Mucosa of gallbladder (tissue), 1 donor: Measurements from ENCODE around the gene GRIK4. TPM values are rescaled to one million over a fixed set of nuclear protein-coding genes. Genes with fewer than 3 reads are reported as not detected.

ENCODE experiments used
- DNase-seq: peaks from one replicate; pipeline ENCODE4 v3.0.0-alpha.2; 2020; ENCODE audit warnings: low spot score
- total RNA-seq: library from RNA; stranded (reverse); gene quantifications from one replicate; pipeline ENCODE4 v1.2.1, GENCODE V29; 2021
- donor health status: DM: no; HTN: no; CAD: no.

GRIK4 gene
- total RNA-seq, 1 donor from 2014 or later, result 2.9 TPM

GRCh38 chr11:120912504-120912903 lies 401.0 kb downstream of the GRIK4 start:
- DNase-seq, result no peak

- DNase-seq, result no peak
Observed at GRCh38 chr11:120912915-120913314, 401.4 kb downstream of the GRIK4 start.

- no peak for DNase-seq
Observed at GRCh38 chr11:120914021-120914420, 402.5 kb downstream of the GRIK4 start.

DNA sequence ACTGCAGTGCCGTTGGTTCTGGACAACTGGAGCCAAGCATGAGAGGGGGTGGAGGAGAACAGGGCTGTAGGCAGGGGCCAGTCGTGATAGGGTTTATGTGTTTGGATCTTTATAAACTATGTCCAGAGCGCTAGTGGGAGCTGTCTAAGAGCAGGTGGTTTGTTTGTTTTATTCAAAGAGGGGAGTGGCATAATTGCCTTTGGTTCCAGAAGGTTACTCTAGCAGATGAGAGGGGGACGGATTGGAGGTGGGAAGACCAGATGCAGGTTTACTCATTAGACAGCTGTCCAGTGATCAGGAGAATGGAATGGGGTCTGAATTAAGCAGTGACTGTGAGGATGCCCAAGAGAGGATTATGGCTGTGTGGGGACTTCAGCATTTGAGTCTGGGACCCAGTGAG lies 403.1 kb downstream of the GRIK4 start:
- no peak for DNase-seq

DNA sequence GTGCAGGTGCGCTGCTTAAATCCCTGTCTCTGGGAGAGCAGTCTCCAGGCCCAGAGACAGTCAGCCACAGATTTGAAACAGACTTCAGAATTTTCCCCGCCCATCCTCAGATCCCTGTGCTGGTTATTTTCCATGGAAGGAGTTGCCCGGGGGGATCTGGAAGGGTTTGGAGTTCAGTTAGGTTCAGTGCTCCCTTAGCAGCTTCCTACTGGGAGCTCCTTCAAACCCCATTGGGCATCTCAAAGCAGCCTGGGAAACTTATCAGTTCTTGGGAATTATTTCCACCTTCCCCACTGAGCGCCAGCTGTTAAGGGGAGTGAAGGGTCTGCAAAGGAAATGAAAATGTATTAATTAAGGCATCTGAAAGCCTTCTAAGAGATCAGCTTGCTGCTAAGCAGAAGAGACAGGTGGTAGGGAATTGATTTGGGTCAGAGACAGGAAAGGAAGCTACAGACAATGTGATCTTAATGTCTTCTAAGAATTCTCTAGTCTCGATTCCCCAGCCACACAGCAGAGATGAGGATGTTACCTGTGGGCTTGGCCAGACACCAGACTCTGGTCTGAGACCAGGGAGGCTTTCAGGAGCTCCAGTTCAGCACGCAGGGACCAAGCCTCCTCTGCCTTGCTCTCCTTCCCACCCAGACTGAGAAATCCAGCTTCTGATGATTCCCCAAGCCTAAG lies 406.2 kb downstream of the GRIK4 start:
- no peak for DNase-seq

GRCh38 chr11:120918257-120918656 lies 406.7 kb downstream of the GRIK4 start:
- no peak for DNase-seq

GRCh38 chr11:120919045-120919444 lies 407.5 kb downstream of the GRIK4 start:
- DNase-seq, result no peak

GRCh38 chr11:120919566-120919965 lies 408.0 kb downstream of the GRIK4 start:
- no peak for DNase-seq

GRCh38 chr11:120923866-120924508 lies 412.4 kb downstream of the GRIK4 start:
- no peak for DNase-seq

DNA sequence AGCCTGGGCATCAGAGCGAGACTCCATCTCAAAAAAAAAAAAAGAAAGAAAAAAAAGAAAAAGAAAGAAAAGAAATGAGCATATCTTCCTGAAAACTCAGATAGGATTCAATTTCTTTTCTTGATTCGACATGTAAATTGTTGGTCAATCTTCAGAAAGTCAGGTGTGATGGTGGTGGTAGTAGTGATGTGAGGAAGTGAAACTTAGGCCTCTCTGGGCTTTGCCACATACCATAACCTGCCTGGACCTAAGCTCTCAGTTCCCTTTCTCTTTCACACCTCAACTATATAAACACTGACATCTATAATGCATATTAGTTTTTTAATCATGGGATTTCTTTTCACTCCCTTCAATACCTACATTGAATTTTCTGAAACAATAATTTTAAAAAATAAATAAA lies 414.4 kb downstream of the GRIK4 start:
- DNase-seq, result no peak

GRCh38 chr11:120928627-120929026 lies 417.1 kb downstream of the GRIK4 start:
- DNase-seq, result no peak

GRCh38 chr11:120929090-120929489 lies 417.5 kb downstream of the GRIK4 start:
- DNase-seq, result no peak

DNA sequence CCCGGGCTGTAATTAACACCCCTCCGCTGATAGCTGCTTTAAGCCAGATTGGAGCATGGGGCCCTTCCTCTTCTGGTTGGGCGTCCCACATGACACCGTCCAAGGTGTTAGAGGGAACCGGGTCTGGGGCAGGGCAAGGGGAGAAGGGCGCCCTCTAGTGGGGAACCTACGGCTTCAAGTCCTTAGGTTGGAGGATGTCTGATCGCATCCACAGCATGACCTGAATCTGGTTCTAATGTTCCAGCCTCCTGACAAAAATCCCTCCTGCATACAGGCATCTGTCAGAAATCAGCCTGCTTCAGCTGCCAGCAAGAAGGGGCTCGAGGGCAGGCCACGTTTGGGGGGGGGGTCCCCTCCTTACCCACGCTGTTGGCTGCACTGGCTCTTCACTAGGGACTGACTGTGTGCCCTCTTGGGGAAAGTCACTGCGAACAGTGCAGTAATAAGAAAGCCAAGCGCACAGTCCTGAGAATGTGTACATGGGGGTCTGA lies 418.2 kb downstream of the GRIK4 start:
- peak; percentile 14 for DNase-seq

DNA sequence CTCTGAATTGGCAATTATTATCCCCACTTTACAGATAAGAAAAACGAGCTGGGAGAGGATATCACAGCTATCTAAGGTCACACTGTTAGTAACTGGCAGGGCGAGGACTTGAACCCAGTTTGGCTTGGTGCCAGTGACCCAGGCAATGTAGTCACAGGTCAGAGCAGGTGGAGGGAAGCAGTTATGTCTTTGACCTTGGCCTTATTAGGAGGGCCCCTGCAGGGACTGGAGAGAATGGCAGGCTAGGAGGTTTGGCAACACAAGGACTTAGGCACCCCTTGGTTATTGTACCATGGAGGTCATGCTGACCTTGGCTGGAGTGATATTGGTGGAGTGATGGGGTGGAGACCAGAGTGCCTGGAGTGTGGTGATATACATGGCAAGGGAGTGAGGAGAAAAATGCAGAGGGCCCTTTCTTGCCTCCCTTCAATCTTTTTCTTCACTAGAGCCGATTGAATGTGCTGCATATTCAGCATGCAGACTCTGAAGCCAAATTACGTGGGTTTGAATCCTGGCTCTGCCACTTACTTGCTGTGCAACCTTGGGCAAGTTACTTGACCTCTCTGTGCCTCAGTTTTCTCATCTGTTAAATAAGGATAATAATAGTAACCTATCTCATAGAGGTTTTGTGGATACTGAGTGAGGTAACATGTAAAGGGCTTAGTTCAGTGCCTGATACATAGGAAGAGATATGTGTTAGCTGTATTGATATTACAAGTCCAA lies 419.7 kb downstream of the GRIK4 start:
- DNase-seq, result no peak

- no peak for DNase-seq
Observed at GRCh38 chr11:120932305-120932915, 420.9 kb downstream of the GRIK4 start.

GRCh38 chr11:120936356-120936755 lies 424.8 kb downstream of the GRIK4 start:
- no peak for DNase-seq

GRCh38 chr11:120937501-120937900 lies 426.0 kb downstream of the GRIK4 start:
- DNase-seq, result no peak

DNA sequence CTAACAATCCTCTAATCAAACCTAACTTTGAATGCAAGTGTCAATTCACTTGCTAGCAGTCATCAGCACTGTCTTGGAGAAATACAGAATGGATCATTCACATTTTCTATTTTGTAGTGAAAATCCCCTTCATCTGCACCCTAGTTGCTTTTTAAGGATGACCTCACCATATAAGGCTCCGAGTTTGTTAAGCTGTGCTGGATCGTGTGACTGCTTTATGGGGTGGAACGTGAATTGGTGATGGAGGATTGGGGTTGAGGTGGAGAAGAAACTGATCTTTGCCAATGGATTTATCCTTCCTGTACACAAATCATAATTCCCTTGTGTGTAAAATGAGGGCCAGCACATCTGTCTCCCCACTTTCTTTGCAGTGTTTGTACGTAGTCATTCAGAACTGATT lies 426.7 kb downstream of the GRIK4 start:
- no peak for DNase-seq

DNA sequence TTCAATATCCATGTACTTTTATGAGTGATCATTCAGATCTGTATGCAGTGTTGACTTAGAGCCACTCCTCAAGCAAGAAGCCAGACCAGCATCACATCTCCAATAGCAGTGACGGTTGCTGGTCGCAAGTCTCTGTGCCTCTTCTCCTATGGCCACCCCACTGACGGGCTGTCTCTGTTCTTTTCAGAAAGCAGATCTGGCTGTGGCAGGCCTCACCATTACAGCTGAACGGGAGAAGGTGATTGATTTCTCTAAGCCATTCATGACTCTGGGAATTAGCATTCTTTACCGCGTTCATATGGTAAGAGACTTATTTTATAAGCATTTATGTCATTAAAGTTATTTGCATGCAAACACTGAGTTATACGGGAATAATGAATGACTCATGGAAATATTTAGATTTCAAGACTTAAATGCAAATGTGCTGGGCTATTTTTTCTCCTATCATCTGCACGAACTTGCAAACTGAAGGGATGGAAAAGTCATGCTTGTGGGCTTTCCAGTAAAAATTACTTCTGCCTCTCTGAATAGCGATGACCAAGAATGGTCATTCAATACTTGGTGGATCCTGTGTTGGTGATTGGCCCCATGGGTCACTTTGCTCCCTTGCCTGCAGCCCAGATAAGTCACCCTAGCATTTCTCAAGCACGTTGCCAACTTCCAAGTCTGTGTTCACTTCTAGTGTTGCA lies 428.8 kb downstream of the GRIK4 start:
- DNase-seq, result no peak

GRCh38 chr11:120941000-120941399 lies 429.5 kb downstream of the GRIK4 start:
- DNase-seq, result no peak

DNA sequence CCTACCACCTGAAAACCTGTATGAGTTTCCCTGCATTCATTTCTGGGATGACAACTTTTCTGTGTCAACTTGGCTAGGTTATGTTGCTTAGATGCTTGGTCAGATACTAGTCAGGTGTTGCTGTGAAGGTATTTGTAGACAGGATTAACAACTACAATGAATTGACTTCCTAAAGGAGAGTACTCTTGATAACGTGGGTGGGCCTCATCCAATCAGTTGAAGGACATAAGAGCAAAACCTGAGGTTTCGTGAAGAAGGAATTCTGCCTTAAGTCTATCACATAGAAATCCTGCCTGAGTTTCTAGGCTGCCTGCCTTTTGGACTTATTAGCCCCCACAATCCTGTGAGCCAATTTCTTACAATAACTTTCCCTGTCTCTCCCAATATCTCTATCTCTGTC lies 431.2 kb downstream of the GRIK4 start:
- no peak for DNase-seq

- DNase-seq, result no peak
Observed at GRCh38 chr11:120945042-120945441, 433.5 kb downstream of the GRIK4 start.
